Mucosa of rectum (tissue), 2 donors: ENCODE measurements around the gene TRIM8.

Experiments
- H3K27ac ChIP-seq, 2 donors: one replicate each; pipeline ENCODE4 v1.7.0; 2013; ENCODE audit warnings: inconsistent platforms in 2 of 2, low read depth in 2 of 2, low read length in 2 of 2
- H3K27me3 ChIP-seq, 2 donors: one replicate each; pipeline ENCODE4 v1.7.0; 2013; ENCODE audit warnings: low read length in 2 of 2; ENCODE audit not compliant: control insufficient read depth in 2 of 2, insufficient read depth in 2 of 2
- H3K36me3 ChIP-seq, 2 donors: one replicate each; pipeline ENCODE4 v1.7.0; 2013; ENCODE audit warnings: low read length in 2 of 2; ENCODE audit not compliant: control insufficient read depth in 2 of 2, insufficient read depth in 2 of 2
- H3K4me1 ChIP-seq, 2 donors: one replicate each; pipeline ENCODE4 v1.7.0; 2013; ENCODE audit warnings: low read length in 2 of 2, mild to moderate bottlenecking in 1 of 2; ENCODE audit not compliant: control insufficient read depth in 2 of 2, insufficient read depth in 2 of 2
- H3K4me3 ChIP-seq, 2 donors: one replicate each; pipeline ENCODE4 v1.7.0; 2013; ENCODE audit warnings: low read length in 2 of 2
- H3K9ac ChIP-seq, 2 donors: one replicate each; pipeline ENCODE4 v1.7.0; 2013; ENCODE audit warnings: low read length in 2 of 2, low read depth in 1 of 2, mild to moderate bottlenecking in 1 of 2
- H3K9me3 ChIP-seq, 2 donors: one replicate each; pipeline ENCODE4 v1.7.0; 2013; ENCODE audit warnings: low read length in 2 of 2; ENCODE audit not compliant: control insufficient read depth in 2 of 2
- donor health status: healthy.
- donor health status: Normal muscosa, but diverticular disease.

The TRIM8 gene

GRCh38 chr10:102642736-102643335, 1.4 kb upstream of the TRIM8 start:
- H3K27me3 ChIP-seq: no peaks in the 10 kb centered on the region
- peak overlapping the region; percentile 99 for H3K27ac ChIP-seq
- H3K4me1 ChIP-seq: peaks cover 14 to 26% of the 10 kb centered on the region in 2 donors
- H3K4me3 ChIP-seq: peak overlapping the region; percentile 78 to 98
- peak overlapping the region; percentile 79 to 96 for H3K9ac ChIP-seq
- H3K9me3 ChIP-seq: no peaks in the 10 kb centered on the region
- H3K36me3 ChIP-seq: peaks cover 1% of the 10 kb centered on the region in 2 donors

- no peaks in the 10 kb centered on the region for H3K27me3 ChIP-seq
- no peaks in the 10 kb centered on the region for H3K9me3 ChIP-seq
- peak overlapping the region; percentile 89 to 98 for H3K4me3 ChIP-seq
- H3K4me1 ChIP-seq: peaks cover 21 to 33% of the 10 kb centered on the region in 2 donors
- H3K36me3 ChIP-seq: peaks cover 3 to 6% of the 10 kb centered on the region in 2 donors
- peak overlapping the region; percentile 99 for H3K27ac ChIP-seq
- H3K9ac ChIP-seq: peak overlapping the region; percentile 95 to 96
Measured at GRCh38 chr10:102643336-102644065, 778 bp upstream of the TRIM8 start.

GRCh38 chr10:102644646-102645387, 538 bp downstream of the TRIM8 start:
- H3K27me3 ChIP-seq: no peaks in the 10 kb centered on the region
- peaks cover 34 to 46% of the 10 kb centered on the region in 2 donors for H3K4me1 ChIP-seq
- peaks cover 3 to 8% of the 10 kb centered on the region in 2 donors for H3K36me3 ChIP-seq
- peak overlapping the region; percentile 95 to 96 for H3K9ac ChIP-seq
- peak overlapping the region; percentile 89 to 98 for H3K4me3 ChIP-seq
- peak overlapping the region; percentile 99 for H3K27ac ChIP-seq
- no peaks in the 10 kb centered on the region for H3K9me3 ChIP-seq

- H3K36me3 ChIP-seq: peaks cover 3 to 8% of the 10 kb centered on the region in 2 donors
- no peaks in the 10 kb centered on the region for H3K27me3 ChIP-seq
- peak overlapping the region; percentile 89 to 98 for H3K4me3 ChIP-seq
- peak overlapping the region; percentile 95 to 96 for H3K9ac ChIP-seq
- H3K4me1 ChIP-seq: peaks cover 38 to 50% of the 10 kb centered on the region in 2 donors
- H3K9me3 ChIP-seq: no peaks in the 10 kb centered on the region
- H3K27ac ChIP-seq: peak overlapping the region; percentile 99
Measured at GRCh38 chr10:102645388-102645740, 1.1 kb downstream of the TRIM8 start.

- H3K4me1 ChIP-seq: peaks cover 44 to 55% of the 10 kb centered on the region in 2 donors
Measured at GRCh38 chr10:102645741-102646609, 1.7 kb downstream of the TRIM8 start.

GRCh38 chr10:102646610-102647442, 2.5 kb downstream of the TRIM8 start:
- Histone ChIP-seq H3K9ac (peak overlapping the region; percentile 95 to 96), H3K27ac (peak overlapping the region; percentile 99), H3K36me3 (peaks cover 6 to 8% of the 10 kb centered on the region in 2 donors), H3K4me3 (peak overlapping the region; percentile 89 to 98), H3K27me3 (no peaks in the 10 kb centered on the region), H3K4me1 (peaks cover 51 to 59% of the 10 kb centered on the region in 2 donors), H3K9me3 (no peaks in the 10 kb centered on the region)

More at GRCh38 chr10:102645741-102646609, 1.7 kb downstream of the TRIM8 start:
- peak overlapping the region; percentile 95 to 96 for H3K9ac ChIP-seq
- H3K36me3 ChIP-seq: peaks cover 6 to 8% of the 10 kb centered on the region in 2 donors
- peak overlapping the region; percentile 89 to 98 for H3K4me3 ChIP-seq
- H3K9me3 ChIP-seq: no peaks in the 10 kb centered on the region
- peak overlapping the region; percentile 99 for H3K27ac ChIP-seq
- no peaks in the 10 kb centered on the region for H3K27me3 ChIP-seq

GRCh38 chr10:102647443-102648268, 3.4 kb downstream of the TRIM8 start:
- Histone ChIP-seq H3K9me3 (no peaks in the 10 kb centered on the region), H3K27me3 (no peaks in the 10 kb centered on the region), H3K4me1 (peaks cover 57 to 60% of the 10 kb centered on the region in 2 donors), H3K9ac (peak overlapping the region; percentile 95 to 96), H3K4me3 (peak overlapping the region; percentile 89 to 98), H3K27ac (peak overlapping the region in 1 of 2 donors; percentile 99), H3K36me3 (peaks cover 6 to 8% of the 10 kb centered on the region in 2 donors)

- H3K9ac ChIP-seq: peak overlapping the region; percentile 3 to 9
- peak overlapping the region; percentile 89 to 98 for H3K4me3 ChIP-seq
- peak overlapping the region in 1 of 2 donors; percentile 58 for H3K27ac ChIP-seq
- peaks cover 60 to 62% of the 10 kb centered on the region in 2 donors for H3K4me1 ChIP-seq
- peaks cover 8 to 11% of the 10 kb centered on the region in 2 donors for H3K36me3 ChIP-seq
- no peaks in the 10 kb centered on the region for H3K9me3 ChIP-seq
- H3K27me3 ChIP-seq: no peaks in the 10 kb centered on the region
Measured at GRCh38 chr10:102648269-102648888, 4.1 kb downstream of the TRIM8 start.
